Measurements from ENCODE around the gene FAM181A. TPM values are rescaled to one million over a fixed set of nuclear protein-coding genes. Genes with fewer than 3 reads are reported as not detected.

FAM181A gene
- polyA plus RNA-seq, 1 donor from 2014 or later = 0.43 TPM

- Histone ChIP-seq H3F3A (ENCODE audit: insufficient read depth, low read length, poor library complexity, severe bottlenecking) (no peaks in the 10 kb centered on the region), H3K27me3 (ENCODE audit: insufficient read depth, low read depth, low read length) (no peaks in the 10 kb centered on the region), H3K36me3 (ENCODE audit: insufficient read depth, low read length) (no peaks in the 10 kb centered on the region), H3K9ac (ENCODE audit: low read length) (no peak overlapping the region), H3K27ac (ENCODE audit: low read length) (no peak overlapping the region), H3K79me2 (replicated peaks; ENCODE audit: insufficient read depth, low read length) (no peaks in the 10 kb centered on the region), H3K9me2 (ENCODE audit: insufficient read depth, low read length) (no peaks in the 10 kb centered on the region), H3K9me3 (ENCODE audit: low read length) (peaks cover 4% of the 10 kb centered on the region), H3K4me3 (ENCODE audit: low read length) (no peak overlapping the region), H2AFZ (ENCODE audit: low read depth, low read length) (no peak overlapping the region), H3K4me2 (ENCODE audit: low read length) (no peak overlapping the region), H4K20me1 (ENCODE audit: insufficient read depth) (no peaks in the 10 kb centered on the region)
- TF ChIP-seq EP300 (conservative IDR thresholded peaks at IDR 0.05; ENCODE audit: poor library complexity, severe bottlenecking) = no peak
- TF ChIP-seq EZH2 (IDR thresholded peaks at IDR 0.05; ENCODE audit: borderline replicate concordance, insufficient read depth, low read length, poor library complexity, severe bottlenecking) = no peak
- TF ChIP-seq, protein P1, sequence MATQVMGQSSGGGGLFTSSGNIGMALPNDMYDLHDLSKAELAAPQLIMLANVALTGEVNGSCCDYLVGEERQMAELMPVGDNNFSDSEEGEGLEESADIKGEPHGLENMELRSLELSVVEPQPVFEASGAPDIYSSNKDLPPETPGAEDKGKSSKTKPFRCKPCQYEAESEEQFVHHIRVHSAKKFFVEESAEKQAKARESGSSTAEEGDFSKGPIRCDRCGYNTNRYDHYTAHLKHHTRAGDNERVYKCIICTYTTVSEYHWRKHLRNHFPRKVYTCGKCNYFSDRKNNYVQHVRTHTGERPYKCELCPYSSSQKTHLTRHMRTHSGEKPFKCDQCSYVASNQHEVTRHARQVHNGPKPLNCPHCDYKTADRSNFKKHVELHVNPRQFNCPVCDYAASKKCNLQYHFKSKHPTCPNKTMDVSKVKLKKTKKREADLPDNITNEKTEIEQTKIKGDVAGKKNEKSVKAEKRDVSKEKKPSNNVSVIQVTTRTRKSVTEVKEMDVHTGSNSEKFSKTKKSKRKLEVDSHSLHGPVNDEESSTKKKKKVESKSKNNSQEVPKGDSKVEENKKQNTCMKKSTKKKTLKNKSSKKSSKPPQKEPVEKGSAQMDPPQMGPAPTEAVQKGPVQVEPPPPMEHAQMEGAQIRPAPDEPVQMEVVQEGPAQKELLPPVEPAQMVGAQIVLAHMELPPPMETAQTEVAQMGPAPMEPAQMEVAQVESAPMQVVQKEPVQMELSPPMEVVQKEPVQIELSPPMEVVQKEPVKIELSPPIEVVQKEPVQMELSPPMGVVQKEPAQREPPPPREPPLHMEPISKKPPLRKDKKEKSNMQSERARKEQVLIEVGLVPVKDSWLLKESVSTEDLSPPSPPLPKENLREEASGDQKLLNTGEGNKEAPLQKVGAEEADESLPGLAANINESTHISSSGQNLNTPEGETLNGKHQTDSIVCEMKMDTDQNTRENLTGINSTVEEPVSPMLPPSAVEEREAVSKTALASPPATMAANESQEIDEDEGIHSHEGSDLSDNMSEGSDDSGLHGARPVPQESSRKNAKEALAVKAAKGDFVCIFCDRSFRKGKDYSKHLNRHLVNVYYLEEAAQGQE (IDR thresholded peaks at IDR 0.05; ENCODE audit: borderline replicate concordance) = no peak
- TF ChIP-seq MXI1 (conservative IDR thresholded peaks at IDR 0.05; ENCODE audit: poor library complexity, severe bottlenecking) = no peak
- TF ChIP-seq RAD21 (conservative IDR thresholded peaks at IDR 0.05) = no peak
- TF ChIP-seq SMC3 (conservative IDR thresholded peaks at IDR 0.05; ENCODE audit: poor library complexity) = no peak
Measured at GRCh38 chr14:93880021-93880820, 46.9 kb upstream of the FAM181A start.

DNA sequence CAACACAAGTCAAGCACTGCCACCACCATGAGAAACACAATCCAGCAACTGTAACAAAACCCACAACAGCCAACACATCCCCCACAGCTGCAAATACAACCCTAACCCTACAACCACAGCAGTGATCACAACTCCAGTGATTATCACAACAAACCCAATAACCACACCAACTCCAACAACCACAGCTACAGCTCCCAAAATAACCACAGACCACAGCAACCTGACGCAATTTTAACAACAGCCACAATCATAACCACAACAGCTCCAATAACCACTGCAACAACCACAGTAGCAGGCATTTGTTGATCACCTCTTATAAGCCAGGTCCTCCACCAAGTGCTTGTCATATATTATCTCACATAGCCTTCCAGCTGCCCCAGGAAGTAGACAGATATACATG, 42.2 kb upstream of the FAM181A start:
- Histone ChIP-seq H3K27me3 (ENCODE audit: insufficient read depth, low read depth, low read length) (no peaks in the 10 kb centered on the region), H2AFZ (ENCODE audit: low read depth, low read length) (no peak overlapping the region), H3K9ac (ENCODE audit: low read length) (no peak overlapping the region), H3K9me2 (ENCODE audit: insufficient read depth, low read length) (no peaks in the 10 kb centered on the region), H3F3A (ENCODE audit: insufficient read depth, low read length, poor library complexity, severe bottlenecking) (no peaks in the 10 kb centered on the region), H3K79me2 (replicated peaks; ENCODE audit: insufficient read depth, low read length) (no peaks in the 10 kb centered on the region), H3K36me3 (ENCODE audit: insufficient read depth, low read length) (no peaks in the 10 kb centered on the region), H3K4me2 (ENCODE audit: low read length) (no peak overlapping the region), H3K27ac (ENCODE audit: low read length) (no peak overlapping the region), H4K20me1 (ENCODE audit: insufficient read depth) (no peaks in the 10 kb centered on the region), H3K4me3 (ENCODE audit: low read length) (no peak overlapping the region), H3K9me3 (ENCODE audit: low read length) (peaks cover 4% of the 10 kb centered on the region)
- TF ChIP-seq, protein P2, sequence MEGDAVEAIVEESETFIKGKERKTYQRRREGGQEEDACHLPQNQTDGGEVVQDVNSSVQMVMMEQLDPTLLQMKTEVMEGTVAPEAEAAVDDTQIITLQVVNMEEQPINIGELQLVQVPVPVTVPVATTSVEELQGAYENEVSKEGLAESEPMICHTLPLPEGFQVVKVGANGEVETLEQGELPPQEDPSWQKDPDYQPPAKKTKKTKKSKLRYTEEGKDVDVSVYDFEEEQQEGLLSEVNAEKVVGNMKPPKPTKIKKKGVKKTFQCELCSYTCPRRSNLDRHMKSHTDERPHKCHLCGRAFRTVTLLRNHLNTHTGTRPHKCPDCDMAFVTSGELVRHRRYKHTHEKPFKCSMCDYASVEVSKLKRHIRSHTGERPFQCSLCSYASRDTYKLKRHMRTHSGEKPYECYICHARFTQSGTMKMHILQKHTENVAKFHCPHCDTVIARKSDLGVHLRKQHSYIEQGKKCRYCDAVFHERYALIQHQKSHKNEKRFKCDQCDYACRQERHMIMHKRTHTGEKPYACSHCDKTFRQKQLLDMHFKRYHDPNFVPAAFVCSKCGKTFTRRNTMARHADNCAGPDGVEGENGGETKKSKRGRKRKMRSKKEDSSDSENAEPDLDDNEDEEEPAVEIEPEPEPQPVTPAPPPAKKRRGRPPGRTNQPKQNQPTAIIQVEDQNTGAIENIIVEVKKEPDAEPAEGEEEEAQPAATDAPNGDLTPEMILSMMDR (IDR thresholded peaks at IDR 0.05; ENCODE audit: poor library complexity, severe bottlenecking) = no peak
- TF ChIP-seq POLR2AphosphoS5 (IDR thresholded peaks at IDR 0.05) (no peak), EP300 (conservative IDR thresholded peaks at IDR 0.05; ENCODE audit: poor library complexity, severe bottlenecking) (no peak), TAF1 (IDR thresholded peaks at IDR 0.05; ENCODE audit: low read depth) (no peak), MXI1 (conservative IDR thresholded peaks at IDR 0.05; ENCODE audit: poor library complexity, severe bottlenecking) (no peak), SMC3 (conservative IDR thresholded peaks at IDR 0.05; ENCODE audit: poor library complexity) (no peak), EZH2 (IDR thresholded peaks at IDR 0.05; ENCODE audit: borderline replicate concordance, insufficient read depth, low read length, poor library complexity, severe bottlenecking) (no peak)
